Measurements from ENCODE around the gene PRG3. TPM values are rescaled to one million over a fixed set of nuclear protein-coding genes. Genes with fewer than 3 reads are reported as not detected.
A peak's percentile ranks its signal among the peaks of the same experiment; 100 is the strongest.
"Not testable (repeated sequence)": the region's sequence is repeated elsewhere in the genome, so short reads cannot be mapped to it uniquely, and the experiment has no call there.

The PRG3 gene
- total RNA-seq, 1 experiment from 2014 or later: not detected

GRCh38 chr11:57340039-57340615, 40.8 kb downstream of the PRG3 start:
- Histone ChIP-seq H3K27ac (no peak overlapping the region), H3K4me1 (replicated peaks) (peaks cover 5% of the 10 kb centered on the region), H3K4me3 (no peak overlapping the region), H3K36me3 (peaks cover 3% of the 10 kb centered on the region; the same call in 1 of the 2 replicates), H3K9me3 (replicated peaks) (no peaks in the 10 kb centered on the region), H3K27me3 (replicated peaks) (0 out of 2 replicates have a peak, but pooled peaks cover 3% of the 10 kb centered on the region)
- DNase-seq (ENCODE audit: low read depth in 1 of 2, low spot score in 2 of 2): no peak

- H3K4me3 ChIP-seq: no peak overlapping the region
- H3K9me3 ChIP-seq (replicated peaks): no peaks in the 10 kb centered on the region
- no peak for DNase-seq (ENCODE audit: low read depth in 1 of 2, low spot score in 2 of 2)
- H3K36me3 ChIP-seq: peaks cover 11% of the 10 kb centered on the region
- H3K27ac ChIP-seq: no peak overlapping the region
- 0 out of 2 replicates have a peak, but pooled peaks cover 3% of the 10 kb centered on the region for H3K27me3 ChIP-seq (replicated peaks)
- H3K4me1 ChIP-seq (replicated peaks): peaks cover 13% of the 10 kb centered on the region
Observed at GRCh38 chr11:57339328-57339727, 41.6 kb downstream of the PRG3 start.

GRCh38 chr11:57338142-57338541, 42.8 kb downstream of the PRG3 start, which contains the start of gene P2RX3:
Gene P2RX3, plus strand, starts transcription at chr11:57338352. Its CDS starts 199 bp downstream, at chr11:57338551.
- H3K27ac ChIP-seq: no peak within 1 kb of the TSS

GRCh38 chr11:57336856-57337255, 44.1 kb downstream of the PRG3 start:
- peaks cover 36% of the 10 kb centered on the region for H3K36me3 ChIP-seq
- H3K27ac ChIP-seq; DNase-seq (ENCODE audit: low read depth in 1 of 2, low spot score in 2 of 2); H3K27me3 ChIP-seq (replicated peaks); H3K4me3 ChIP-seq; H3K9me3 ChIP-seq (replicated peaks): not testable (repeated sequence)
- peaks cover 14% of the 10 kb centered on the region for H3K4me1 ChIP-seq (replicated peaks)

More at GRCh38 chr11:57338142-57338541, 42.8 kb downstream of the PRG3 start, which contains the start of gene P2RX3:
- H3K36me3 ChIP-seq: peaks cover 23% of the 10 kb centered on the region
- no peak within 1 kb of the TSS for H3K4me3 ChIP-seq
- DNase-seq (ENCODE audit: low read depth in 1 of 2, low spot score in 2 of 2): no peak
- H3K9me3 ChIP-seq (replicated peaks): no peaks in the 10 kb centered on the region
- 0 out of 2 replicates have a peak, but pooled peaks cover 3% of the 10 kb centered on the region for H3K27me3 ChIP-seq (replicated peaks)
- peaks cover 14% of the 10 kb centered on the region for H3K4me1 ChIP-seq (replicated peaks)

GRCh38 chr11:57336111-57336666, 44.8 kb downstream of the PRG3 start:
- 0 out of 2 replicates have a peak, but pooled peaks cover 3% of the 10 kb centered on the region for H3K27me3 ChIP-seq (replicated peaks)
- peak overlapping the region; percentile 67 for H3K4me3 ChIP-seq
- H3K36me3 ChIP-seq: peaks cover 42% of the 10 kb centered on the region
- no peak for DNase-seq (ENCODE audit: low read depth in 1 of 2, low spot score in 2 of 2)
- peak overlapping the region; percentile 86 for H3K27ac ChIP-seq
- peaks cover 14% of the 10 kb centered on the region for H3K4me1 ChIP-seq (replicated peaks)
- H3K9me3 ChIP-seq (replicated peaks): no peaks in the 10 kb centered on the region

GRCh38 chr11:57335343-57336110, 45.4 kb downstream of the PRG3 start, which contains the start of gene SSRP1:
Gene SSRP1, minus strand, starts transcription at chr11:57335892. Its CDS starts 771 bp downstream, at chr11:57335121.
- H3K9me3 ChIP-seq (replicated peaks): no peaks in the 10 kb centered on the region
- H3K4me3 ChIP-seq: peak within 1 kb of the TSS; percentile 67
- peaks cover 49% of the 10 kb centered on the region for H3K36me3 ChIP-seq
- H3K27ac ChIP-seq: peak within 1 kb of the TSS; percentile 86
- 0 out of 2 replicates have a peak, but pooled peaks cover 3% of the 10 kb centered on the region for H3K27me3 ChIP-seq (replicated peaks)
- H3K4me1 ChIP-seq (replicated peaks): peaks cover 14% of the 10 kb centered on the region
- peak; percentile 66 to 92 for DNase-seq (ENCODE audit: low read depth in 1 of 2, low spot score in 2 of 2)

GRCh38 chr11:57335023-57335342, 46.0 kb downstream of the PRG3 start:
- Histone ChIP-seq H3K4me1 (replicated peaks) (peaks cover 14% of the 10 kb centered on the region), H3K27me3 (replicated peaks) (0 out of 2 replicates have a peak, but pooled peaks cover under 1% of the 10 kb centered on the region), H3K36me3 (peaks cover 55% of the 10 kb centered on the region), H3K27ac (peak overlapping the region; percentile 86), H3K4me3 (peak overlapping the region; percentile 67), H3K9me3 (replicated peaks) (no peaks in the 10 kb centered on the region)
- no peak for DNase-seq (ENCODE audit: low read depth in 1 of 2, low spot score in 2 of 2)

- Histone ChIP-seq H3K4me1 (replicated peaks) (peaks cover 14% of the 10 kb centered on the region), H3K27ac (no peak overlapping the region), H3K9me3 (replicated peaks) (no peaks in the 10 kb centered on the region), H3K36me3 (peaks cover 76% of the 10 kb centered on the region), H3K4me3 (no peak overlapping the region), H3K27me3 (replicated peaks) (no peaks in the 10 kb centered on the region)
- DNase-seq (ENCODE audit: low read depth in 1 of 2, low spot score in 2 of 2): no peak
Observed at GRCh38 chr11:57332694-57333440, 48.1 kb downstream of the PRG3 start.

GRCh38 chr11:57331720-57332119, 49.2 kb downstream of the PRG3 start:
- DNase-seq (ENCODE audit: low read depth in 1 of 2, low spot score in 2 of 2): no peak
- Histone ChIP-seq H3K36me3 (peaks cover 86% of the 10 kb centered on the region), H3K27me3 (replicated peaks) (no peaks in the 10 kb centered on the region)

GRCh38 chr11:57330029-57330428, 50.9 kb downstream of the PRG3 start:
- peaks cover 96% of the 10 kb centered on the region for H3K36me3 ChIP-seq
- no peaks in the 10 kb centered on the region for H3K27me3 ChIP-seq (replicated peaks)
- H3K4me1 ChIP-seq (replicated peaks): peaks cover 20% of the 10 kb centered on the region
- DNase-seq (ENCODE audit: low read depth in 1 of 2, low spot score in 2 of 2): no peak
- no peak overlapping the region for H3K27ac ChIP-seq
- no peak overlapping the region for H3K4me3 ChIP-seq
- H3K9me3 ChIP-seq (replicated peaks): no peaks in the 10 kb centered on the region

More at GRCh38 chr11:57331720-57332119, 49.2 kb downstream of the PRG3 start:
- Histone ChIP-seq H3K4me1 (replicated peaks) (peaks cover 14% of the 10 kb centered on the region), H3K27ac (no peak overlapping the region), H3K4me3 (no peak overlapping the region), H3K9me3 (replicated peaks) (no peaks in the 10 kb centered on the region)

GRCh38 chr11:57327721-57328120, 53.2 kb downstream of the PRG3 start:
- Histone ChIP-seq H3K36me3 (peaks cover 76% of the 10 kb centered on the region), H3K4me3 (no peak overlapping the region), H3K9me3 (replicated peaks) (no peaks in the 10 kb centered on the region), H3K27me3 (replicated peaks) (no peaks in the 10 kb centered on the region), H3K4me1 (replicated peaks) (peaks cover 25% of the 10 kb centered on the region), H3K27ac (no peak overlapping the region)
- DNase-seq (ENCODE audit: low read depth in 1 of 2, low spot score in 2 of 2): no peak

Measured in SJSA1 (cell line).